HG03045 (cell line): ENCODE results near the gene EMC6.

Experiments used
- ATAC-seq: cut with Tn5 transposase; IDR thresholded peaks from one replicate; pipeline ENCODE4 v1.9.1; 2021; ENCODE audit warnings: mild to moderate bottlenecking, moderate library complexity; ENCODE audit not compliant: unreplicated experiment

EMC6 gene

GRCh38 chr17:3668279-3669084 is at the start of gene EMC6, which contains the start of gene TAX1BP3:
EMC6 (plus strand) TSS chr17:3668812; CDS start chr17:3669147, 335 bp downstream.
TAX1BP3 (minus strand) TSS chr17:3668578; CDS start chr17:3668526, 52 bp downstream.
- ATAC-seq = peak; percentile 88

- no peak for ATAC-seq
These were observed 47.4 kb upstream of the EMC6 start for GRCh38 chr17:3621146-3621720.

- no peak for ATAC-seq
These were observed 45.5 kb upstream of the EMC6 start for GRCh38 chr17:3622977-3623594.

GRCh38 chr17:3626831-3627768 is 41.5 kb upstream of the EMC6 start:
- ATAC-seq = no peak

GRCh38 chr17:3627769-3628167 is 40.8 kb upstream of the EMC6 start:
- no peak for ATAC-seq

GRCh38 chr17:3630781-3631180 is 37.8 kb upstream of the EMC6 start:
- ATAC-seq = no peak

- ATAC-seq = no peak
These were observed 36.3 kb upstream of the EMC6 start for GRCh38 chr17:3632287-3632686.

GRCh38 chr17:3635474-3636153 is 33.0 kb upstream of the EMC6 start:
- ATAC-seq = no peak

- ATAC-seq = peak; percentile 94
These were observed 32.3 kb upstream of the EMC6 start, which contains the start of the genes CTNS and SHPK for GRCh38 chr17:3636154-3636907. CTNS (plus strand) TSS chr17:3636760; CDS start chr17:3640207, 3,447 bp downstream. SHPK (minus strand) TSS chr17:3636250; CDS start chr17:3636219, 31 bp downstream.

GRCh38 chr17:3636908-3637373 is 31.7 kb upstream of the EMC6 start:
- no peak for ATAC-seq

GRCh38 chr17:3639981-3640596 is 28.5 kb upstream of the EMC6 start:
- ATAC-seq = no peak

GRCh38 chr17:3641014-3641413 is 27.6 kb upstream of the EMC6 start:
- no peak for ATAC-seq

GRCh38 chr17:3641717-3642486 is 26.7 kb upstream of the EMC6 start:
- no peak for ATAC-seq

GRCh38 chr17:3643889-3644349 is 24.7 kb upstream of the EMC6 start:
- no peak for ATAC-seq

GRCh38 chr17:3645310-3645709 is 23.3 kb upstream of the EMC6 start:
- no peak for ATAC-seq

GRCh38 chr17:3647251-3647650 is 21.4 kb upstream of the EMC6 start:
- ATAC-seq = no peak

GRCh38 chr17:3647769-3648555 is 20.6 kb upstream of the EMC6 start:
- ATAC-seq = no peak
